Jurkat, Clone E6-1 (cell line): ENCODE data around the gene PCED1B.

Experiments
- DNase-seq: peaks from one replicate; pipeline ENCODE4 v3.0.0-alpha.2; 2011; ENCODE audit warnings: low read depth, low spot score
- H3K4me3 ChIP-seq: 2 replicates; pipeline ENCODE4 v1.5.1; 2011; ENCODE audit warnings: mild to moderate bottlenecking, low read length, control low read depth, moderate library complexity

The PCED1B gene

GRCh38 chr12:47245623-47246022 lies 166.2 kb downstream of the PCED1B start:
- no peak for DNase-seq
- H3K4me3 ChIP-seq = no peak overlapping the region

GRCh38 chr12:47247418-47247817 lies 168.0 kb downstream of the PCED1B start:
- no peak for DNase-seq
- no peak overlapping the region for H3K4me3 ChIP-seq

GRCh38 chr12:47249082-47249481 lies 169.7 kb downstream of the PCED1B start:
- no peak overlapping the region for H3K4me3 ChIP-seq
- DNase-seq = no peak

GRCh38 chr12:47249719-47250357 lies 170.4 kb downstream of the PCED1B start:
- DNase-seq = no peak
- no peak overlapping the region for H3K4me3 ChIP-seq

- no peak overlapping the region for H3K4me3 ChIP-seq
These were observed 172.5 kb downstream of the PCED1B start for GRCh38 chr12:47251919-47252318.

GRCh38 chr12:47264951-47265350 lies 185.5 kb downstream of the PCED1B start:
- no peak overlapping the region for H3K4me3 ChIP-seq
- DNase-seq = no peak

More at GRCh38 chr12:47251919-47252318, 172.5 kb downstream of the PCED1B start:
- no peak for DNase-seq

GRCh38 chr12:47265391-47265790 lies 186.0 kb downstream of the PCED1B start:
- no peak overlapping the region for H3K4me3 ChIP-seq
- no peak for DNase-seq

GRCh38 chr12:47267571-47267970 lies 188.2 kb downstream of the PCED1B start:
- DNase-seq = no peak
- no peak overlapping the region for H3K4me3 ChIP-seq

- no peak for DNase-seq
These were observed 189.4 kb downstream of the PCED1B start for GRCh38 chr12:47268501-47269454.

GRCh38 chr12:47269916-47270315 lies 190.5 kb downstream of the PCED1B start:
- no peak overlapping the region for H3K4me3 ChIP-seq
- DNase-seq = no peak

More at GRCh38 chr12:47268501-47269454, 189.4 kb downstream of the PCED1B start:
- no peak overlapping the region for H3K4me3 ChIP-seq

GRCh38 chr12:47270782-47271664 lies 191.6 kb downstream of the PCED1B start:
- peak; percentile 23 for DNase-seq
- H3K4me3 ChIP-seq = no peak overlapping the region

- no peak overlapping the region for H3K4me3 ChIP-seq
- DNase-seq = no peak
These were observed 192.4 kb downstream of the PCED1B start for GRCh38 chr12:47271800-47272239.

- DNase-seq = no peak
- H3K4me3 ChIP-seq = no peak overlapping the region
These were observed 193.2 kb downstream of the PCED1B start for GRCh38 chr12:47272412-47273190.

- no peak overlapping the region for H3K4me3 ChIP-seq
- no peak for DNase-seq
These were observed 193.8 kb downstream of the PCED1B start for GRCh38 chr12:47273191-47273626.

- DNase-seq = no peak
- no peak overlapping the region for H3K4me3 ChIP-seq
These were observed 195.3 kb downstream of the PCED1B start for GRCh38 chr12:47274760-47275159.

- no peak overlapping the region for H3K4me3 ChIP-seq
- DNase-seq = no peak
These were observed 196.8 kb downstream of the PCED1B start for GRCh38 chr12:47276253-47276620.

- peak; percentile 84 for DNase-seq
- H3K4me3 ChIP-seq = no peak overlapping the region
These were observed 197.3 kb downstream of the PCED1B start for GRCh38 chr12:47276621-47277309.

- no peak for DNase-seq
- H3K4me3 ChIP-seq = no peak overlapping the region
These were observed 198.6 kb downstream of the PCED1B start for GRCh38 chr12:47277972-47278448.
